HG02970 (cell line): ENCODE results near the gene PAPPA.

ENCODE experiments used
- ATAC-seq: cut with Tn5 transposase; IDR thresholded peaks from one replicate; pipeline ENCODE4 v1.9.1; 2021; ENCODE audit warnings: mild to moderate bottlenecking, moderate library complexity, moderate number of reproducible peaks; ENCODE audit not compliant: unreplicated experiment, low FRiP score

The PAPPA gene

DNA sequence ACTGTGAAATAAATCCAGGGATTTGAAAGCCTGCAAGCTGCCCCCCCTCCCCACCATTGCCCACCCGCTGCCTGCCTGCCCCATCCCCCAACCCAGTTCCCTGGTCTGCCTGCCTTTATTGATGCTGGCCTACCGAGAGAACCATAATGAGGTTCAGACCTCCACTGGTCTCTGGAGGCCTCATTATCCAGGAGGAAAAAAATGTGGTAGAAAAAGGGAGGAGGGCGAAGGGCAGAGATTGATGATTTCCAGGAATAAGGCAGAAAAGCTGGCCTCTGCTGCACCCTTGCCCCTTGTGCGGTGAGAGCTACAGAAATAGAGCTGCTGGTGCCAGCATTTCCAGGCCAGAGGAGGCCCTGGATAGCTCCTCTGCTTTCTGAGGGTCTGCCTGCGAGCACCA, 216.1 kb downstream of the PAPPA start:
- no peak for ATAC-seq

DNA sequence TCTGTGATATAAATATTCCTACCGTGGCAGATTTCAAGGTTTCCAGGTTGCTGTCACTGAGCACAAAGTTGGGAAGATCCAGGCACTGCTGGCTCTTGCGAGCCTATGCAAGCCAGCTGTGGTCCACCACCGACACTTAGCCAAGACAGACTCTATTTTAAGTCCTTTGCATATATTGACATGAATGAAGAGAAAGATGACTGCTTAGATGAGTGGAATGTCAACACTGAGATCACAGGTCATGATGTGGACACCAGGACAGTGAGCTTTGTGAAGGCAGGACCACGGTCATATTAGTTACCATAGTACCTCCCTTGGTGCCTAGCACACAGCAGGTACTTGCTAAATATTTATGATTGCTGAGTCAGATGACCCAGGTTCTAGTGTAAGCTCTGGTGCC, 217.0 kb downstream of the PAPPA start:
- ATAC-seq, result no peak

DNA sequence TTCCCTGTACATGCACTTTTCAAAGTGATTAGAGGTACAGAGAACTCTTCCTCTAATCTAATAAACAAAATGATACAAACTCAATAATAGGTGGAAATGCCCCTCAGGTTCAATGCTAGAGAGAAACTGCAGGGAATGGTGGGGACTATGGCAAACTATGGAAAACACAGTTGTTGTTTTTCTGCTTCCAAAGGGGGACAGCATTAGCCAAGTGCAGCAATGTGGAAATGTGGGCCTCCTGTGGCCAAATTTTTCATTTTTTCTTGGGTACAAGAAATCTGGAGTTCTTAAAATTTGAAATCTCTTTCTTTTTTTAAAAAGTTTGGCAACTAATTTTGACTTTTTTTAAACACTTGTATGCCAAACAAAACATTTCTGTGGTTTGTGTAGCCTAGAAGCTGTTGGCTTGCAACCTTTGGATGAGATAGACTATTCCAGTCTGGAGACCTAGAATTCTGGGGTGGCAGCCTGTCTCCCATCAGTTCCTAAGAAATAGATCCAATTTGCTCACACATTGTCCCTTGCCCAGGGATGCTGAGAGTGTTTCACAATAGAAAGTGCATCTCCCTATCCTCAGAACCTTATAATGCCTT, 218.6 kb downstream of the PAPPA start:
- ATAC-seq, result no peak

GRCh38 chr9:116372786-116373185, 219.2 kb downstream of the PAPPA start:
- no peak for ATAC-seq

GRCh38 chr9:116377179-116377798, 223.7 kb downstream of the PAPPA start:
- no peak for ATAC-seq

GRCh38 chr9:116378873-116379272, 225.3 kb downstream of the PAPPA start:
- no peak for ATAC-seq

- no peak for ATAC-seq
Measured at GRCh38 chr9:116379821-116380220, 226.2 kb downstream of the PAPPA start.

- ATAC-seq, result no peak
Measured at GRCh38 chr9:116380496-116380995, 227.0 kb downstream of the PAPPA start.

DNA sequence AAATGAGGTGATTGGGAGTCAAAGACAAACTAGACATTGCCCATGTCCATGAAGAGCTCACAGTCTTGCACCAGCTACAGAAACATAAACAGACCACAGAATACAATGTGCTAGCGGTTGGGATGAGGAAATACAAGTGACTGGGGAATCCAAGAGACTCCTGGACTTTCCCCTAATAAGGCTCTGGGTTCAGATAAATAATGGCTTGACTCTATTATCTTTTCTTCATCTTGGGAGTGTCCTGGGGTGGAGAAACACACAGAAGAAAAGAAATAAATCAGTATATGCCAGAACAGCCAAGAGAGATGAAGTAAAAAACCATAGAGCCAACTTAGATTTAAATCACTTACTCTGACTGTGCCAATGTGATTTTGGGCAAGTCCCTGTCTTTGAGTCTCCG, 227.8 kb downstream of the PAPPA start:
- ATAC-seq, result no peak

- ATAC-seq, result no peak
Measured at GRCh38 chr9:116382053-116382452, 228.5 kb downstream of the PAPPA start.

- ATAC-seq, result no peak
Measured at GRCh38 chr9:116383133-116383532, 229.5 kb downstream of the PAPPA start.

GRCh38 chr9:116383936-116384335, 230.3 kb downstream of the PAPPA start:
- ATAC-seq, result no peak

- ATAC-seq, result peak; percentile 52
Measured at GRCh38 chr9:116387934-116388698, 234.5 kb downstream of the PAPPA start.

DNA sequence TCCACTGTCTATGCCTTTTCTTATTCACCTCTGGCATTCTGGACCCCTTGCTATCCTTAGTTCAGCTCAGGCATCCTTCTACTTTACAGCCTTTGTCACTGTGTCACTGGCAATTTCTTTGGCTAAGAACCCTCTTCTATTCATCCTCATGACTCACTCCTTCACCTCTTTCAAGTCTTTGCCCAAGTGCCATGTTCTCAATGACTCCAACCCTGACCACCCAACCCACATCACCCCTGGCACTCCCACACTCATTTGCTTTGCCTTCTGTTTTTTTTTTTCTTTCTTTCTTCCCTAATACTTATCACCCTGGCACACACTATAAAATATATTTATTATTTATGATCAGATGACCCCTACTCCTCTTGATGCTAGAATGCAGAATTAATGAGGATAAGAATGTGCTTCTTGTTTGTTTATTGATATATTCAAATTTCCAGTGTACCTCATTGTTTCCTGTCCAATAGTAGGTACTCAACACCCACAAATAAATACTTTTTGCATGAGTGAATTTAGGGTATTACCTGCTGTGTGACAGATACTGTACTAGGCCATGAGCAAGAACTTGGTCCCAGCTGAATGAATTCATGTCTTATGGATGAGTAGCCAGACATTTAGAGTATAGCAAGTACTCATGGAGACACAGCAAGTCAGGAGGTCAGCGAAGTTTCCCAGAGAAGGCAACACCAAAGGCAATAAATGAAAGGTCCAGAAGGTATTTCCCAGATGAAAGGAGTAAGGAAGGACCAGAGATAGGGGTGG, 236.1 kb downstream of the PAPPA start:
- no peak for ATAC-seq

- no peak for ATAC-seq
Measured at GRCh38 chr9:116390303-116391228, 237.0 kb downstream of the PAPPA start.

DNA sequence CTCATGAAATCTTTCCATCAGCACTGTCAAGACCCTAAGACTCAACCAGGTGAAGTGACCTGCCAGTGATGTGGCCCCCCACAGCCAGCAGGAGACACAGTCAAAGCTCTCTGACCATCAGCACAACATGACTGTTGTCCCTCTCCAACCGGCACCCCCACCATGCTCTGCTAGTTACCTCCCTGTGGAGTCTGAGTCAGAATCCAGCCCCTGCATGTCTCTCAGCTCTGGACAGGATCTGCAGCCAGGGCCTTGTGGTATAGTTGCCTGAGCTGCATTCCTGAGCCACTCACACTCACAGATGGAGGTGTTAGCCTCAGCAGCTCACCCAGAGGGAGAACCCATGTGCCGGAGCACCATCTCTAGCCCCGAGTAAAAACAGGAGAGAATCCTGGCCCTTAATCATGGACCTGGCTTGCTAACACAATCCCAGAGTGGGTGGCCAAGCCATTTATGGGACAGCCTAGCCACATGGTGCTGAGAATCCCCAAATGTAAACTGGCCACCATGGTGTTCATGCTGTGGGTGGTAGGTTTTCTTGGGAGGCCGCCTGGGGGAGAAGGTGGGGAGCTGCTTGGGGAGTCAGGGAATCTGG, 237.8 kb downstream of the PAPPA start:
- no peak for ATAC-seq

DNA sequence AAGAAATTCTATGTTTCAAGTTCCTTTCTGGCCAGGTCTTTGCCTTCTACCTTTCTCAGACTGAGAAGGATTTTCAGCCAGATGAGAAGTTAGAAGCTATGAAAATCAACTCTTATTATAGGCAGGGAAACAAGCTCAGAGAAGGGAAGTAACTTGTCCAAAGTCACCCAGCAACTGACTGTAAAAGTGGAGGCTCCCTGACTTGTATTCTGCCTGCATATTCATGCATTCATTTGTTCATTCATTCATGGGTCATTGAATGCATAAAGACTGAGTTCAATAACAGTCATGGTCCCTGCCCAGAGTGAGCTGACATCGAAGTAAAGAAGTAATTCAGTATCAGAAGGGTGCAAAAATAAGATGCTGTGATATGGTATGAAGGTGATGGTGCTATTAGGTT, 239.6 kb downstream of the PAPPA start:
- no peak for ATAC-seq

DNA sequence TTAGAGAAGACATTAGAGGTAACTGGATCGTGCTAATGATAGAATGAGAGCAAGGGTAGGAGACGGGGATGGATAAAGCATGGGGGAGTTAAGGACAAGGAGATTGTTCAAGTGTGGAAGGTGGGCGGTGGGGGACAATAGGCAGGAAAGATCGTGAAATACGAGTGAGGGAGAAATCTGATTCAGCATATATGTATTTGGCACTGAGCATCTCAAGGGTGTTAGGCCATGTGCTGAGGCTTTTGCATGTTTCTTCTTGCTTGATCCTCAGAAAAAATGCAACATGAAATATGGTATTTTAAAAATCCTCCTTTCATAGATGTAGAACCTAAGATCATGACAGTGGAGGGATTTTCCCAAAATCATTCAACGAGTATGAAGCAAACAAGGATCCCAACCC, 240.5 kb downstream of the PAPPA start:
- ATAC-seq, result no peak

DNA sequence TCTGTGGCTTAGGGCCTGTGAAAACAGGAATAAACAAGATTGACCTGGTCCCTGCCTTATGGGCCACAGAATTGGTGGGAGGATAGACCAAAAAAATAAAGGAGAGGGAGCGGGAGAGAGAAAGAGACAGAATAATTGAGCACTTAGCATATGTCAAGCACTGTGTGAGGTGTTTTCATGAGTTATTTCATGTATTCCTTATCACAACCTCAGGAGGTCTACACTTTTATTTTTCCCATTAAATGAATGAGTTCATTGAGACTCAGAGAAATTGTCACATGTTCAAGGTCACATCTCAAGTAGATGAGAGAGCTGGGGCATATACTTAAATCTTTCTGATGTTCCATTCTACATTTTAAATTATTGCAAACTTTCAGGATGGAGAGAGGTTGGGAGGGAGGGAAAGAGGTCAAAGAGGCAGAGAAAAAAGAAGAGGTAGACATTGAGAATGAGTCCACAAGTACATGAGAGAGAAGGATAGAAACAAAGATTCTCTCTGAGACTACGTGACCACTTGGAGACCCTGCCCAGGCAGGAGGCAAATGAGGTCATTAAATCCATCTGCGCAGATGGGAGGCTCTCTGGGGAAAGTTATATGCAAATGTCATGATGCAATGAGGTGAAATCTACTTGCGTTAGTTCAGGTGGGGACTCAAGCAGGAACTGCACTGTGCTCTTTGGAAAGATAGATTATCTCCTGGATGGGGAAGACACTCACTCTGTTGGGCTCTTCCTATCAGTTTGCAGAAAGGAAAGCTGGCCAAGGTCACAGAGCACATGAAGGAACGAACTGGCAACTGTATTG, 241.5 kb downstream of the PAPPA start:
- ATAC-seq, result no peak
